Right ventricle myocardium superior (tissue), 1 donor: ENCODE data around the gene FGF14. TPM values are rescaled to one million over a fixed set of nuclear protein-coding genes. Genes with fewer than 3 reads are reported as not detected.
"Not testable (repeated sequence)": the region's sequence is repeated elsewhere in the genome, so short reads cannot be mapped to it uniquely, and the experiment has no call there.

Source experiments
- ATAC-seq: fragments of 200-7000 bp; cut with Tn5 transposase; one replicate; pipeline ENCODE4 v1.9.1; 2020; ENCODE audit warnings: mild to moderate bottlenecking; ENCODE audit not compliant: poor library complexity
- DNase-seq: peaks from one replicate; pipeline ENCODE4 v3.0.0-alpha.2; 2020
- intact Hi-C: fragments of 100-400 bp; cut with DNase I; formaldehyde crosslinking; loops from one replicate; pipeline ENCODE4 v1.11.2; 2022
- total RNA-seq: library from RNA; stranded (reverse); fragmentation: NEBNext Ultra II Directional; extraction: Animal tissue kit (Norgen Biotek cat#: 25700); gene quantifications from one replicate; pipeline ENCODE4 v1.2.1, GENCODE V29; 2021
- donor health status: DM: no; HTN: yes; CAD: no; lungs with severe emphysema.

Gene FGF14
- total RNA-seq, 1 donor from 2014 or later = 2.6 TPM

GRCh38 chr13:102176846-102177245 is 225.0 kb downstream of the FGF14 start:
- intact Hi-C loops = no loop called here
- ATAC-seq (no peak), DNase-seq (no peak)

- intact Hi-C loops = no loop called here
- no peak for ATAC-seq
- no peak for DNase-seq
Measured at GRCh38 chr13:102172406-102172805, 229.4 kb downstream of the FGF14 start.

GRCh38 chr13:102170305-102170704 is 231.5 kb downstream of the FGF14 start:
- ATAC-seq = no peak
- intact Hi-C loops = no loop called here
- no peak for DNase-seq

- no peak for DNase-seq
- intact Hi-C loops = no loop called here
- no peak for ATAC-seq
Measured at GRCh38 chr13:102169471-102170015, 232.3 kb downstream of the FGF14 start.

- intact Hi-C loops = no loop called here
- ATAC-seq (no peak), DNase-seq (no peak)
Measured at GRCh38 chr13:102152790-102153189, 249.1 kb downstream of the FGF14 start.

GRCh38 chr13:102147353-102147752 is 254.5 kb downstream of the FGF14 start:
- no peak for DNase-seq
- ATAC-seq = no peak
- intact Hi-C loops = loop anchor here (10.0 kb wide), 1 partner anchor 203 kb away; no protein-coding TSS in a partner anchor

GRCh38 chr13:102145750-102146149 is 256.1 kb downstream of the FGF14 start:
- no peak for DNase-seq
- intact Hi-C loops = loop anchor here (10.0 kb wide), 1 partner anchor 201 kb away; no protein-coding TSS in a partner anchor
- ATAC-seq = no peak

- intact Hi-C loops = loop anchor here (10.0 kb wide), 1 partner anchor 198 kb away; no protein-coding TSS in a partner anchor
- ATAC-seq (no peak), DNase-seq (no peak)
Measured at GRCh38 chr13:102142473-102142826, 259.4 kb downstream of the FGF14 start.

- DNase-seq = no peak
- intact Hi-C loops = loop anchor here (10.0 kb wide), 1 partner anchor 197 kb away; no protein-coding TSS in a partner anchor
- no peak for ATAC-seq
Measured at GRCh38 chr13:102141625-102142472, 260.0 kb downstream of the FGF14 start.

- intact Hi-C loops = loop anchor here (10.0 kb wide), 1 partner anchor 195 kb away; no protein-coding TSS in a partner anchor
- no peak for DNase-seq
- peak; percentile 51 for ATAC-seq
Measured at GRCh38 chr13:102139626-102140025, 262.2 kb downstream of the FGF14 start.

GRCh38 chr13:102138635-102139190 is 263.1 kb downstream of the FGF14 start:
- ATAC-seq = no peak
- intact Hi-C loops = no loop called here
- DNase-seq = no peak

GRCh38 chr13:102137904-102138303 is 263.9 kb downstream of the FGF14 start:
- DNase-seq, intact Hi-C loops, ATAC-seq: not testable (repeated sequence)

- no peak for ATAC-seq
Measured at GRCh38 chr13:102136735-102137296, 265.0 kb downstream of the FGF14 start.

GRCh38 chr13:102132777-102133295 is 269.0 kb downstream of the FGF14 start:
- no peak for DNase-seq
- ATAC-seq = no peak
- intact Hi-C loops = no loop called here

More at GRCh38 chr13:102136735-102137296, 265.0 kb downstream of the FGF14 start:
- DNase-seq = no peak
- intact Hi-C loops = no loop called here

GRCh38 chr13:102131246-102131645 is 270.6 kb downstream of the FGF14 start:
- no peak for ATAC-seq
- DNase-seq = no peak
- intact Hi-C loops = no loop called here

GRCh38 chr13:102128216-102128810 is 273.5 kb downstream of the FGF14 start:
- DNase-seq (no peak), ATAC-seq (no peak)
- intact Hi-C loops = no loop called here

- DNase-seq (no peak), ATAC-seq (no peak)
- intact Hi-C loops = no loop called here
Measured at GRCh38 chr13:102127153-102127552, 274.7 kb downstream of the FGF14 start.

GRCh38 chr13:102122147-102122546 is 279.7 kb downstream of the FGF14 start:
- intact Hi-C loops = no loop called here
- ATAC-seq (no peak), DNase-seq (no peak)
